K562 (cell line): ENCODE results near the gene COG4. TPM values are rescaled to one million over a fixed set of nuclear protein-coding genes. Genes with fewer than 3 reads are reported as not detected.

Experiments used
- BCL6 ChIP-seq: fragments of 250-450 bp; sonication (Bioruptor Pico); IDR thresholded peaks from 2 replicates; pipeline ENCODE4 v1.4.0; 2020
- BRF1 ChIP-seq: IDR thresholded peaks from 3 replicates; pipeline ENCODE4 v1.6.1; 2011; ENCODE audit warnings: borderline replicate concordance, mild to moderate bottlenecking; ENCODE audit not compliant: insufficient read length; ENCODE audit errors: extremely low read depth
- CHD2 ChIP-seq: IDR thresholded peaks from 2 replicates; pipeline ENCODE4 v1.6.1; 2011; ENCODE audit warnings: low read depth, low read length
- EZH2 ChIP-seq: IDR thresholded peaks from 2 replicates; pipeline ENCODE4 v1.6.1; 2012; ENCODE audit warnings: low read depth, mild to moderate bottlenecking, inconsistent platforms, low read length, borderline replicate concordance
- FOXA1 ChIP-seq: fragments of 450-650 bp; IDR thresholded peaks from 2 replicates; pipeline ENCODE4 v1.6.1; 2016; ENCODE audit warnings: mild to moderate bottlenecking, borderline replicate concordance
- HDAC8 ChIP-seq: fragments of 450-650 bp; IDR thresholded peaks from 2 replicates; pipeline ENCODE4 v1.6.1; 2016; ENCODE audit warnings: mild to moderate bottlenecking, missing genetic modification characterization, moderate library complexity, missing compliant biosample characterization
- KDM1A ChIP-seq, 2 experiments: fragments of 450-650 bp; IDR thresholded peaks; 2 replicates each; pipeline ENCODE4 v1.6.1; 2016; ENCODE audit warnings: mild to moderate bottlenecking in 2 of 2
- L3MBTL2 ChIP-seq: fragments of 450-650 bp; IDR thresholded peaks from 2 replicates; pipeline ENCODE4 v1.6.1; 2016; ENCODE audit warnings: mild to moderate bottlenecking, moderate library complexity
- NFIC ChIP-seq: fragments of 450-650 bp; IDR thresholded peaks from 2 replicates; pipeline ENCODE4 v1.6.1; 2017; ENCODE audit warnings: mild to moderate bottlenecking, inconsistent platforms
- PHTF2 ChIP-seq: fragments of 250-450 bp; sonication (Bioruptor Pico); IDR thresholded peaks from 2 replicates; pipeline ENCODE4 v1.5.0; 2021; ENCODE audit warnings: mild to moderate bottlenecking
- SNRNP70 ChIP-seq: fragments of 200-400 bp; formaldehyde crosslinking; optimal IDR thresholded peaks from 2 replicates; pipeline ENCODE3; 2017; ENCODE audit warnings: low read depth, low read length
- SP2 ChIP-seq: IDR thresholded peaks from 2 replicates; pipeline ENCODE4 v1.6.1; 2011; ENCODE audit warnings: mild to moderate bottlenecking, low read depth, low read length, moderate library complexity; ENCODE audit not compliant: poor library complexity, severe bottlenecking; ENCODE audit errors: extremely low read depth
- STAG1 ChIP-seq: sonication (generic); formaldehyde crosslinking; IDR thresholded peaks from 2 replicates; pipeline ENCODE4 v1.5.0; 2020; ENCODE audit warnings: missing genetic modification reagents, borderline replicate concordance
- TRIM24 ChIP-seq, 2 experiments: fragments of 450-650 bp; IDR thresholded peaks; 2 replicates each; pipeline ENCODE4 v1.6.1; 2016
- WHSC1 ChIP-seq: IDR thresholded peaks from one replicate; pipeline ENCODE4 v1.6.1; 2012; ENCODE audit warnings: low read length, control low read depth, inconsistent platforms
- ZKSCAN8 ChIP-seq: fragments of 200-800 bp; sonication (Bioruptor generic); IDR thresholded peaks from 2 replicates; pipeline ENCODE4 v1.6.1; 2016; ENCODE audit warnings: missing genetic modification characterization, missing compliant biosample characterization
- ZNF253 ChIP-seq: fragments of 250-450 bp; sonication (Bioruptor Pico); conservative IDR thresholded peaks from 2 replicates; pipeline ENCODE4 v1.6.1; 2021; ENCODE audit warnings: mild to moderate bottlenecking
- polyA plus RNA-seq, 8 experiments: library from polyadenylated mRNA; depleted of rRNA in 4 of 8; stranded (reverse) in 5 of 8; unstranded in 3 of 8; fragments of >200 nt; fragmentation: Nextera tagmentation in 2 of 8; fragmentation: Illumina TruSeq in 1 of 8; extraction: Ambion mirVana in 2 of 8; extraction: Trizol in 1 of 8; gene quantifications; 2 replicates each; pipeline versions ENCODE4 v1.2.1 to v1.2.3, GENCODE V29; 2011 to 2014; ENCODE audit warnings: inconsistent platforms in 1 of 8, missing spikeins in 1 of 8
- total RNA-seq, 7 experiments: library from RNA; depleted of rRNA in 6 of 7; stranded (reverse); fragments of >200 nt in 6 of 7; fragmentation: Illumina TruSeq in 2 of 7; extraction: Trizol in 2 of 7; gene quantifications; 2 replicates each; pipeline versions ENCODE4 v1.2.1 to v1.2.3, GENCODE V29; 2011 to 2021; ENCODE audit warnings: low replicate concordance in 1 of 7
- TF ChIP-seq, protein P1 (sequence below), 2 experiments: fragments of 150-350 bp in 1 of 2; IDR thresholded peaks; 2 replicates each; pipeline ENCODE4 v1.6.1; 2012 to 2016; ENCODE audit warnings: low read depth in 2 of 2, low read length in 2 of 2, mild to moderate bottlenecking in 1 of 2, moderate library complexity in 1 of 2
- TF ChIP-seq, protein P2 (sequence below): fragments of 450-650 bp; formaldehyde crosslinking; IDR thresholded peaks from 2 replicates; pipeline ENCODE4 v1.4.0; 2020; ENCODE audit warnings: mild to moderate bottlenecking
- TF ChIP-seq, protein P3 (sequence below), 2 experiments: fragments of 450-650 bp in 1 of 2; IDR thresholded peaks; 2 replicates each; pipeline ENCODE4 v1.6.1; 2011 to 2017; ENCODE audit warnings: low read depth in 2 of 2, antibody characterized with exemption in 1 of 2, borderline replicate concordance in 1 of 2, low read length in 1 of 2, mild to moderate bottlenecking in 1 of 2, mixed read lengths in 1 of 2; ENCODE audit not compliant: control insufficient read depth in 1 of 2
- TF ChIP-seq, protein P4 (sequence below): sonication (generic); formaldehyde crosslinking; IDR thresholded peaks from 2 replicates; pipeline ENCODE4 v1.9.0; 2022; ENCODE audit warnings: mild to moderate bottlenecking, missing genetic modification reagents

COG4 gene
- total and polyA plus RNA-seq, 9 of the 15 experiments (the other 6 are each of a cell fraction or from before 2014, with no cell fraction given) = 13.7 to 73.9 (median 44.2) TPM

DNA sequence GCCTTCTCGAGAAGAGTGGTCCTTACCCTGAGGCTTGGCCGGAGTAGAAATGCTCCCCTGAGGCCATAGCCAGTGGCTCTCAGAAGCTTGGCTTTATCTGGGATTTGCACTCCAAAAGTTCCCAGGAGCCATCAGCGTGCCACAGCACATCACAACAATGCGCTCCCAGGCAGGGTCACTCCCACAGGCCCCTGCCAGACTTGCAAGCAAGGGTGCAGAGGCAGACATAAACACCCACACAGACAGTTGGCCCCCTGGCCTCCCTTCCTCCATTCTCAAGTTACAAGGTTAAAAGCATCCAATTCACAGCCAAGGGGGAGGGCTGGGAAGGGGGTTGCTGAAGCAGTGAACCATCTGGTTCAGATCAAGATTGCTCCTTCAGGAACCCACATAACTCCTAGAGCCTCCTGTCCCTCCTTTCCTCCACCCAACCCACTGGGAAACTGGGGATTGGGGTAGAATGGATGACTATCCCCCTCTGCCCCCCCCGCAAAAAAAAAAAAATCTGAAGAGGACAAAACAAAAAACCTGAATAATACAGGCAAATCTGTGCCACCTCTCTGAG is 86.3 kb downstream of the COG4 start (continued):
- TF ChIP-seq, protein P1, sequence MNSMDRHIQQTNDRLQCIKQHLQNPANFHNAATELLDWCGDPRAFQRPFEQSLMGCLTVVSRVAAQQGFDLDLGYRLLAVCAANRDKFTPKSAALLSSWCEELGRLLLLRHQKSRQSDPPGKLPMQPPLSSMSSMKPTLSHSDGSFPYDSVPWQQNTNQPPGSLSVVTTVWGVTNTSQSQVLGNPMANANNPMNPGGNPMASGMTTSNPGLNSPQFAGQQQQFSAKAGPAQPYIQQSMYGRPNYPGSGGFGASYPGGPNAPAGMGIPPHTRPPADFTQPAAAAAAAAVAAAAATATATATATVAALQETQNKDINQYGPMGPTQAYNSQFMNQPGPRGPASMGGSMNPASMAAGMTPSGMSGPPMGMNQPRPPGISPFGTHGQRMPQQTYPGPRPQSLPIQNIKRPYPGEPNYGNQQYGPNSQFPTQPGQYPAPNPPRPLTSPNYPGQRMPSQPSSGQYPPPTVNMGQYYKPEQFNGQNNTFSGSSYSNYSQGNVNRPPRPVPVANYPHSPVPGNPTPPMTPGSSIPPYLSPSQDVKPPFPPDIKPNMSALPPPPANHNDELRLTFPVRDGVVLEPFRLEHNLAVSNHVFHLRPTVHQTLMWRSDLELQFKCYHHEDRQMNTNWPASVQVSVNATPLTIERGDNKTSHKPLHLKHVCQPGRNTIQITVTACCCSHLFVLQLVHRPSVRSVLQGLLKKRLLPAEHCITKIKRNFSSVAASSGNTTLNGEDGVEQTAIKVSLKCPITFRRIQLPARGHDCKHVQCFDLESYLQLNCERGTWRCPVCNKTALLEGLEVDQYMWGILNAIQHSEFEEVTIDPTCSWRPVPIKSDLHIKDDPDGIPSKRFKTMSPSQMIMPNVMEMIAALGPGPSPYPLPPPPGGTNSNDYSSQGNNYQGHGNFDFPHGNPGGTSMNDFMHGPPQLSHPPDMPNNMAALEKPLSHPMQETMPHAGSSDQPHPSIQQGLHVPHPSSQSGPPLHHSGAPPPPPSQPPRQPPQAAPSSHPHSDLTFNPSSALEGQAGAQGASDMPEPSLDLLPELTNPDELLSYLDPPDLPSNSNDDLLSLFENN (IDR thresholded peaks at IDR 0.05; ENCODE audit: low read depth in 2 of 2, low read length in 2 of 2) = 0 out of 4 replicates have a peak, but pooled peaks of 1 of the 2 experiments have one; percentile 51
- TF ChIP-seq EZH2 = no peak
- TF ChIP-seq ZKSCAN8 = no peak
- TF ChIP-seq STAG1 (CRISPR knock-in tag) = no peak
- TF ChIP-seq SP2 = no peak
- TF ChIP-seq ZNF253 (CRISPR knock-in tag) = no peak
- TF ChIP-seq NFIC = peak; percentile 62; the same call in 1 of the 2 replicates
- TF ChIP-seq BRF1 = no peak
- no peak for TF ChIP-seq WHSC1
- TF ChIP-seq PHTF2 (CRISPR knock-in tag) = no peak
- TF ChIP-seq FOXA1 = no peak
- TF ChIP-seq, protein P2, sequence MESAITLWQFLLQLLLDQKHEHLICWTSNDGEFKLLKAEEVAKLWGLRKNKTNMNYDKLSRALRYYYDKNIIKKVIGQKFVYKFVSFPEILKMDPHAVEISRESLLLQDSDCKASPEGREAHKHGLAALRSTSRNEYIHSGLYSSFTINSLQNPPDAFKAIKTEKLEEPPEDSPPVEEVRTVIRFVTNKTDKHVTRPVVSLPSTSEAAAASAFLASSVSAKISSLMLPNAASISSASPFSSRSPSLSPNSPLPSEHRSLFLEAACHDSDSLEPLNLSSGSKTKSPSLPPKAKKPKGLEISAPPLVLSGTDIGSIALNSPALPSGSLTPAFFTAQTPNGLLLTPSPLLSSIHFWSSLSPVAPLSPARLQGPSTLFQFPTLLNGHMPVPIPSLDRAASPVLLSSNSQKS (CRISPR knock-in tag) = no peak
- TF ChIP-seq L3MBTL2 = 0 out of 2 replicates have a peak, but pooled peaks have one; percentile 21
- no peak for TF ChIP-seq BCL6 (CRISPR knock-in tag)
- TF ChIP-seq SNRNP70 = no peak
- no peak for TF ChIP-seq CHD2
- TF ChIP-seq HDAC8 (tag) = no peak
- TF ChIP-seq TRIM24 (IDR thresholded peaks at IDR 0.05) = peak in 1 of 2 experiments; percentile 39; a peak in 2 of 4 replicates
- peak; percentile 94 to 95 for TF ChIP-seq KDM1A (IDR thresholded peaks at IDR 0.05)
- TF ChIP-seq, protein P3, sequence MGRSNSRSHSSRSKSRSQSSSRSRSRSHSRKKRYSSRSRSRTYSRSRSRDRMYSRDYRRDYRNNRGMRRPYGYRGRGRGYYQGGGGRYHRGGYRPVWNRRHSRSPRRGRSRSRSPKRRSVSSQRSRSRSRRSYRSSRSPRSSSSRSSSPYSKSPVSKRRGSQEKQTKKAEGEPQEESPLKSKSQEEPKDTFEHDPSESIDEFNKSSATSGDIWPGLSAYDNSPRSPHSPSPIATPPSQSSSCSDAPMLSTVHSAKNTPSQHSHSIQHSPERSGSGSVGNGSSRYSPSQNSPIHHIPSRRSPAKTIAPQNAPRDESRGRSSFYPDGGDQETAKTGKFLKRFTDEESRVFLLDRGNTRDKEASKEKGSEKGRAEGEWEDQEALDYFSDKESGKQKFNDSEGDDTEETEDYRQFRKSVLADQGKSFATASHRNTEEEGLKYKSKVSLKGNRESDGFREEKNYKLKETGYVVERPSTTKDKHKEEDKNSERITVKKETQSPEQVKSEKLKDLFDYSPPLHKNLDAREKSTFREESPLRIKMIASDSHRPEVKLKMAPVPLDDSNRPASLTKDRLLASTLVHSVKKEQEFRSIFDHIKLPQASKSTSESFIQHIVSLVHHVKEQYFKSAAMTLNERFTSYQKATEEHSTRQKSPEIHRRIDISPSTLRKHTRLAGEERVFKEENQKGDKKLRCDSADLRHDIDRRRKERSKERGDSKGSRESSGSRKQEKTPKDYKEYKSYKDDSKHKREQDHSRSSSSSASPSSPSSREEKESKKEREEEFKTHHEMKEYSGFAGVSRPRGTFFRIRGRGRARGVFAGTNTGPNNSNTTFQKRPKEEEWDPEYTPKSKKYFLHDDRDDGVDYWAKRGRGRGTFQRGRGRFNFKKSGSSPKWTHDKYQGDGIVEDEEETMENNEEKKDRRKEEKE (IDR thresholded peaks at IDR 0.05; ENCODE audit: borderline replicate concordance in 1 of 2, control insufficient read depth in 1 of 2, low read depth in 2 of 2, low read length in 1 of 2) = no peak
- TF ChIP-seq, protein P4, sequence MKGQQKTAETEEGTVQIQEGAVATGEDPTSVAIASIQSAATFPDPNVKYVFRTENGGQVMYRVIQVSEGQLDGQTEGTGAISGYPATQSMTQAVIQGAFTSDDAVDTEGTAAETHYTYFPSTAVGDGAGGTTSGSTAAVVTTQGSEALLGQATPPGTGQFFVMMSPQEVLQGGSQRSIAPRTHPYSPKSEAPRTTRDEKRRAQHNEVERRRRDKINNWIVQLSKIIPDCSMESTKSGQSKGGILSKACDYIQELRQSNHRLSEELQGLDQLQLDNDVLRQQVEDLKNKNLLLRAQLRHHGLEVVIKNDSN (CRISPR knock-in tag) = no peak
